BLaER1 treated with 17β-estradiol and CSF1 and Interleukin-3, amounts not matched to agents 10 nM and 100 nM (cell line): Measurements from ENCODE around the gene MN1.

Source experiments
- H3K27ac ChIP-seq, 11 experiments: shearing (Covaris generic); formaldehyde crosslinking; 2 replicates each; pipeline ENCODE4 v1.8.1; 2022
- H3K27me3 ChIP-seq, 11 experiments: shearing (Covaris generic); formaldehyde crosslinking; 2 replicates each; pipeline ENCODE4 v1.8.1; 2022
- H3K36me3 ChIP-seq, 11 experiments: shearing (Covaris generic); formaldehyde crosslinking; 2 replicates each; pipeline ENCODE4 v1.8.1; 2022
- H3K4me1 ChIP-seq, 10 experiments: shearing (Covaris generic); formaldehyde crosslinking; 2 replicates each; pipeline ENCODE4 v1.8.1; 2022
- H3K4me2 ChIP-seq, 11 experiments: shearing (Covaris generic); formaldehyde crosslinking; 2 replicates each; pipeline ENCODE4 v1.8.1; 2022
- H3K4me3 ChIP-seq, 10 experiments: shearing (Covaris generic); formaldehyde crosslinking; 2 replicates each; pipeline ENCODE4 v1.8.1; 2022
- H3K9ac ChIP-seq, 11 experiments: shearing (Covaris generic); formaldehyde crosslinking; 2 replicates each; pipeline ENCODE4 v1.8.1; 2022
- H3K9me3 ChIP-seq, 11 experiments: shearing (Covaris generic); formaldehyde crosslinking; replicated peaks in 1 of 11; 2 replicates each; pipeline ENCODE4 v1.8.1; 2022
- H4K20me1 ChIP-seq, 11 experiments: shearing (Covaris generic); formaldehyde crosslinking; 2 replicates each; pipeline ENCODE4 v1.8.1; 2022
- Cebpa-rat ChIP-seq, 11 experiments: shearing (Covaris generic); IDR thresholded peaks; 2 replicates each; pipeline ENCODE4 v1.8.1; 2022

MN1 gene

DNA sequence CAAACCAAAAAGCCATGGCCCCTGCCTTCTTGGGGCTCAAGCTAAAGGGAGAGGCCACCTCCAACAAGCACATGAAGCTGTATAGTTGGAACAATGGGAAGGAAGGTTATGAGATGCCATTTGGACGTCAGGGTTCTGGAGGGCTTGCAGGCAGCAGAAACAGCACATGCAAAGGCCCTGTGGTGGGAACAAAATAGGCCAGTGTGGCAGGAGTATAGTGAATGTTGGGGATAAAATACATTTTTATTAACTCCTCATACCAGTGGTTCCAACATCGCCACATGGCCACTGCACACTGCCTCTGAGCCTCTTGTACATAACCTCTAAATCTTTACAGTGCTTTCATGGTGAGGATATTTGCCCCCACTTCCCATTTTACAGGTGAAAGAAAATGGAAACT is 32.2 kb upstream of the MN1 start:
- no peak for TF ChIP-seq Cebpa-rat (IDR thresholded peaks at IDR 0.05)
- H3K4me1 ChIP-seq: peaks cover 0 to 5% (median 0%) of the 10 kb centered on the region in 10 experiments; a peak in 1 of 20 replicates
- no peak overlapping the region for H3K27ac ChIP-seq
- H3K9ac ChIP-seq: no peak overlapping the region
- no peak overlapping the region for H3K4me2 ChIP-seq
- no peaks in the 10 kb centered on the region; a peak in 1 of 22 replicates for H4K20me1 ChIP-seq
- H3K27me3 ChIP-seq: no peaks in the 10 kb centered on the region
- H3K4me3 ChIP-seq: no peak overlapping the region
- H3K36me3 ChIP-seq: peaks cover 0 to 11% (median 0%) of the 10 kb centered on the region in 11 experiments; a peak in 6 of 22 replicates
- H3K9me3 ChIP-seq: peaks cover 11 to 16% (median 14%) of the 10 kb centered on the region in 11 experiments

DNA sequence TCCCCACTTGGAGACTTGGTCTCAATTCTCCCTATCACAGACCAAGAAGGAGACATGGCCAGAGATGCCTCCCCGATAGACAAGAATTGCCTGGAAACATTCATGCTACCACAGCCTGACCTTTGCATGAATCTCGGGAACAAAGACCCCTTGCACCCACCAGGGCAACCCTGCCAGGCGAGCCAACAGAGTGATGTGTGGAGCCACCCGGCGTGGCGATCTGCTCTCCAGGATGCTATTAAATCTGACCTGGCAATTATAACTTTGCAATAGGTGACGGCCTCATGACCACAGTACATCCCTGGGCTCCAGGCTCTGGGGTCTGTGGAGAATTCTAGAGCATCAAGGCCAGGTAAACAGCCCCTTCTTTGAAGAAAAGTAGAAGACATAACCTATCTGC is 31.1 kb upstream of the MN1 start:
- H3K36me3 ChIP-seq: no peaks in the 10 kb centered on the region; a peak in 3 of 22 replicates
- no peaks in the 10 kb centered on the region for H3K27me3 ChIP-seq
- H3K4me3 ChIP-seq: no peak overlapping the region
- H3K9ac ChIP-seq: no peak overlapping the region
- no peaks in the 10 kb centered on the region; a peak in 1 of 22 replicates for H4K20me1 ChIP-seq
- H3K27ac ChIP-seq: no peak overlapping the region
- TF ChIP-seq Cebpa-rat (IDR thresholded peaks at IDR 0.05): no peak
- H3K4me1 ChIP-seq: peaks cover 0 to 5% (median 0%) of the 10 kb centered on the region in 10 experiments; a peak in 1 of 20 replicates
- no peak overlapping the region for H3K4me2 ChIP-seq
- H3K9me3 ChIP-seq: peaks cover 2 to 4% (median 3%) of the 10 kb centered on the region in 11 experiments; a peak in 21 of 22 replicates

DNA sequence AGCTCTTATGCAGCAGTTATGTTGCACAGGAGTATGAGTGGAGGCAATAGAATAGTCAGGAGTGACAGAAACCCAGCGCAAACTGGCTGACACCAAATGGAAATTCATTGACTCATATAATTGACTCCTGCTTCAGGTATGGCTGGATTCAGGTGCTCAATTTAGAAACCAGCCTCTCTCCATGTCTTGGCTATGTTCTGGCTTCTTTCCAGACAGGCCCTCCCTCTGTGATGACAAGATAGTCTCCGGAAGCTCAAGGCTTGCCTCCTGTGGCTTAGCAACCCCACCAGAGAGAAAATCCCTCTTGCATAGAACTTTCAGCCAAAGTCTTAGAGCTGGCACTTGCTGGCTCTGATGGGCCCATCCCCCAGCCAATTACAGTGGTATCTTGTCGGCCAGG is 28.1 kb upstream of the MN1 start:
- Histone ChIP-seq H3K9ac (no peak overlapping the region), H3K27me3 (no peaks in the 10 kb centered on the region), H3K4me1 (0 out of 20 replicates have a peak, but pooled peaks cover 0 to 5% (median 0%) of the 10 kb centered on the region in 10 experiments), H3K27ac (no peak overlapping the region), H3K36me3 (no peaks in the 10 kb centered on the region; a peak in 1 of 22 replicates), H3K4me2 (no peak overlapping the region), H3K9me3 (peaks cover 0 to 4% (median 0%) of the 10 kb centered on the region in 11 experiments; a peak in 1 of 22 replicates), H4K20me1 (no peaks in the 10 kb centered on the region; a peak in 1 of 22 replicates), H3K4me3 (no peak overlapping the region)
- TF ChIP-seq Cebpa-rat (IDR thresholded peaks at IDR 0.05): no peak

DNA sequence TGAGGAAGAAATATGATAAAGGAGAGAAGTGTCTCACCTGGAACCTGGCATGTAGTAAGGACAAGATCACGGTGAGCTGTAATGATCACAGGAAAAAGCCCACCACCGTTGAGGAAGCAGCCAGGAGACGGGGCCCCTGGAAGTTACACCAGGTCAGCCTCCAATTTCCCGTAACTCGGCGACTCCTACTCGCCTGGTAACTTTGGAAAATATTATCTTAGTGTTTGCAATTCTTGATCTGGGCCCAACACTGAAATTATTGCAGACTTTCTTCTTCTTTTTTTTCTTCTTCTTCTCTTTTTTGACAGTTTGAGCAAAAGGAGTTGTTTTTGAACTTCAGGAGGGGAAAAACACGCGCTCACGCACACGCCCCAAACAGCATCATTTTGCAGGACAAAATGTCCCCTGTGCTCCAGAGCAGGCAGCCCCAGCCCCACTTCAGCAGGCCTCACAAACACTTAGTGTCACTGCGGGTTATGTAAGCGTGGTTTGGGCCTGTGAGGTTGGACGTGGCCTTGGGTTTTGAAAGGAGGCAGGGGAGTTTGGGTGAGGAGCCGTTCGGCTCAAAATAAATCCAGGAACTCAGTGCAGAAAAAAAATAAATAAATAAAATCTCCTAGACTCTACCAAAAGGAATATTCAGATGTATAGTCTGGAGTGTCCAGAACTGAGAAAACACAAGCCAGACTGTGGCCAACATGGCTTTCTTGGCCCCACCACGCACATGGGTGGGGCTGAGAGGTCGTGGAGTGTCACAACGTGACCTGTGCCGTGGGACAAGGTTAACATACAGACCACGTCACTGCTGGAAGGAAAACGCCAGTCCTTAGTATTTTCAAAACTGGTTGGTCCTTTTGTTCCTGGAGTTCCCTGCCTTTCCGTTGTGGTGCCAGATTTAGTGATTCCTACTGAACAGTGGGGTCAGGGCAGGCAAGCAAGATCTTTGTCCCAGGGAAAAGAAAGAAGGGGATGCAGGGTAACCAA is 26.3 kb upstream of the MN1 start:
- Histone ChIP-seq H3K4me3 (no peak overlapping the region), H4K20me1 (no peaks in the 10 kb centered on the region; a peak in 1 of 22 replicates), H3K36me3 (no peaks in the 10 kb centered on the region), H3K27ac (no peak overlapping the region), H3K9ac (no peak overlapping the region), H3K27me3 (no peaks in the 10 kb centered on the region), H3K4me2 (no peak overlapping the region), H3K4me1 (0 out of 20 replicates have a peak, but pooled peaks cover 0 to 5% (median 0%) of the 10 kb centered on the region in 10 experiments), H3K9me3 (peaks cover 0 to 4% (median 0%) of the 10 kb centered on the region in 11 experiments; a peak in 1 of 22 replicates)
- TF ChIP-seq Cebpa-rat (IDR thresholded peaks at IDR 0.05): no peak

DNA sequence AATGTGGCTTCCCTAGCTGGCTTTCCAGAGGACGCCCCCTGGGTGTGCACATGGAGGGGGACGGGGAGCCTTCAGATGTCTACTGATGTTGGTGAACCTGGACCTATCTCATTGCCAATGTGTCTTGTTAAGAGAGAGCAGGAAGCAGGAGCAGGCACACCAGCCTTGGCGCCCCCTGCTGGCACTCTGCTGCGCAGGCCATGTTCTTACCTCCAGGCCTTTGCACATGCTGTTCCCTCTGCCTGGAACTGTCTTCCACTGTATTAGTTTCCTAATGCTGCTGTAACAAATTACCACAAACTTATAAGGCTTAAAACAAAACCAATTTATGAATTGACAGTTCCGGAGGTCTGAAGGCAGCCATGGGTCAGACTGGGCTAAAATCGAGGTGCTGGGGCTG is 23.6 kb upstream of the MN1 start:
- no peak overlapping the region for H3K9ac ChIP-seq
- 0 out of 20 replicates have a peak, but pooled peaks cover 0 to 5% (median 0%) of the 10 kb centered on the region in 10 experiments for H3K4me1 ChIP-seq
- H3K27me3 ChIP-seq: no peaks in the 10 kb centered on the region
- no peak overlapping the region for H3K4me3 ChIP-seq
- H3K9me3 ChIP-seq: peaks cover 0 to 4% (median 0%) of the 10 kb centered on the region in 11 experiments; a peak in 1 of 22 replicates
- no peaks in the 10 kb centered on the region for H3K36me3 ChIP-seq
- no peak for TF ChIP-seq Cebpa-rat (IDR thresholded peaks at IDR 0.05)
- H3K27ac ChIP-seq: no peak overlapping the region
- H3K4me2 ChIP-seq: no peak overlapping the region
- H4K20me1 ChIP-seq: no peaks in the 10 kb centered on the region; a peak in 1 of 22 replicates

GRCh38 chr22:27823221-27823620 is 21.7 kb upstream of the MN1 start:
- H3K27ac ChIP-seq: no peak overlapping the region
- no peak overlapping the region for H3K9ac ChIP-seq
- no peaks in the 10 kb centered on the region for H3K36me3 ChIP-seq
- H3K27me3 ChIP-seq: no peaks in the 10 kb centered on the region
- no peak for TF ChIP-seq Cebpa-rat (IDR thresholded peaks at IDR 0.05)
- no peak overlapping the region for H3K4me3 ChIP-seq
- no peaks in the 10 kb centered on the region for H4K20me1 ChIP-seq
- no peak overlapping the region for H3K4me2 ChIP-seq
- H3K4me1 ChIP-seq: no peaks in the 10 kb centered on the region
- H3K9me3 ChIP-seq: peaks cover 0 to 5% (median 0%) of the 10 kb centered on the region in 11 experiments; a peak in 1 of 22 replicates

DNA sequence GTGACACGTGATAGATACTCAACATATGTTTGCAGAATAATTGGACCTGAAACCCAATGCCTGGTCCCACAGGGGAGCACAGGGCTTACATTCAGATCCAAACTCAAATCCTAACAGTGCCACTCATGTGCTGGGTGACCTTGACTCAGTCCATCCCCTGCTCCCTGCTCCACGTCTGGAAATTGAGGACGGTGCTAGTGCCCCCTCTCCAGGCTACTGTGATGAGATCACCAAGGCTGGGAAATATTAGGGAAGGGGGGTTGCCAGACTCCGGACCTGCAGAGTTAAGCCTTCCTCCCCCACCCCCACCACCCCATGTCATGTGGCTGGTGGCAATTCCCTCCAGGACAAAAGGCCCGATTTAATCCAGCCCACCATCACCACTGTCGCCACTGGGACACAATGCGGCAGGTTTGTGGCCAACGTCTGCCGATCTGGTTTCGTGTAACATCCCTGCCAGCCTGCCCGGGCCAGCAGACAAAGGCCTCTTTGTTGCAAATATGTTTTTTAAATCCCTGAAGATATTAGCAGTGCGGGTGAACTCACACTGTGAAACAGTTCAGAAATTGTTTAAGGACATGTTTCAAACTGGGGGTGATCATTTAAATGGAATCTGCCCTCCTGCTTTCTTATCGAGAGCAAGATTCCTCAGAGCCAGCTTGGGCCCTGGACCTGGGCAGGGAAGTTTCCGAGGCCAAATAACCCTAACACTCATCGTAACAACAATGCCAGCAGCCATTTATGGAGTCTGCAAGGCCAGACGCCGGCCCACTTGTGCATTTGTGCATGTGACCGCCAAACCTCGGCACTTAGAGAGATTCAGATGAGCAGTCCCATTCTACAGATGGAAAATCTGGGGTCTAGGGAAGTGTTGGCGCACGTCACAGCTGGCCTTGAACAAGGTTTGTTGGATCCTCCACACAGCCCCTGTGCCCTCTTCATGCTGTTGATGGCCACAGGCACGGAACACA is 19.6 kb upstream of the MN1 start:
- no peaks in the 10 kb centered on the region for H3K36me3 ChIP-seq
- no peak overlapping the region for H3K4me2 ChIP-seq
- no peak overlapping the region for H3K9ac ChIP-seq
- TF ChIP-seq Cebpa-rat (IDR thresholded peaks at IDR 0.05): no peak
- no peak overlapping the region for H3K4me3 ChIP-seq
- no peaks in the 10 kb centered on the region for H3K4me1 ChIP-seq
- H4K20me1 ChIP-seq: no peaks in the 10 kb centered on the region
- H3K27ac ChIP-seq: no peak overlapping the region
- H3K9me3 ChIP-seq: peaks cover 0 to 5% (median 0%) of the 10 kb centered on the region in 11 experiments; a peak in 1 of 22 replicates
- H3K27me3 ChIP-seq: no peaks in the 10 kb centered on the region

DNA sequence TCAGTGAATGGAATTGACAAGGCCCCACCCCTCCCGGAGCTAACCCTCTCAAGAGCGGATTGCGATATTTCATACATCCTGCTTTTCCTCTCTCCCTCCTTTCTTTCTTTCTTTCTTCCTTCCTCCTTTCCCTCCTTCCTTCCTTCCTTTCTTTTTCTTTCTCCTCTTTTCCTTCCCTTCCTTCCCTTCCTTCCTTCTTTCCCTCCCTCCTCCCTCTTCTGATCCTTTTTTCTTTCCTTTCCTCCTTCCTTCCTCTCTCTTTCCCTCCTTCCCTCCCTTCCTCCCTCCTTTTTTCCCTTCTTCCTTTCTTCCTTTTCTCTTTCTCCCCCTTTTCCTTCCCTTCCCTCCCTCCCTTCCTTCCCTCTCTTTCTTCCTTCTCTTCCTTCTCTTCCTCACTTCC is 15.0 kb upstream of the MN1 start:
- Histone ChIP-seq H3K9ac (no peak overlapping the region), H3K4me2 (no peak overlapping the region), H4K20me1 (no peaks in the 10 kb centered on the region), H3K4me1 (no peaks in the 10 kb centered on the region), H3K27ac (no peak overlapping the region), H3K4me3 (no peak overlapping the region), H3K9me3 (0 out of 22 replicates have a peak, but pooled peaks cover 0 to 5% (median 0%) of the 10 kb centered on the region in 11 experiments), H3K27me3 (no peaks in the 10 kb centered on the region), H3K36me3 (no peaks in the 10 kb centered on the region)
- TF ChIP-seq Cebpa-rat (IDR thresholded peaks at IDR 0.05): no peak
